K562 (cell line): ENCODE measurements around the gene DNAH1. TPM values are rescaled to one million over a fixed set of nuclear protein-coding genes. Genes with fewer than 3 reads are reported as not detected.

Experiments used
- ATAC-seq: fragments of 200-7000 bp; cut with Tn5 transposase; 3 replicates; pipeline ENCODE4 v1.9.1; 2020; ENCODE audit warnings: moderate library complexity
- BruUV-seq: library from RNA; stranded (reverse); fragments of 400-500 nt; replicated peaks from 2 replicates; lab custom pipeline; 2021; lab: Mats Ljungman, UMichigan
- CTCF ChIA-PET: fragments of 300-600 bp; formaldehyde crosslinking; extraction: SDS; loops from one replicate; lab custom pipeline; 2021; ENCODE audit warnings: low intra/inter-chr PET ratio; lab: Yijun Ruan, JAX
- POLR2A ChIA-PET: fragments of 300-600, 350-650 bp; sonication (Branson Sonifier 250); formaldehyde crosslinking; extraction: SDS; loops from one replicate; lab custom pipeline; 2021; ENCODE audit warnings: antibody characterized with exemption, inconsistent platforms; lab: Yijun Ruan, JAX
- DNase-seq, 4 experiments: peaks; one replicate each; pipeline versions ENCODE4 v3.0.0 to v3.0.0-alpha.2; 2011 to 2018; ENCODE audit warnings: low spot score in 3 of 4, mixed read lengths in 3 of 4; ENCODE audit errors: extremely low read depth in 1 of 4
- FAIRE-seq: peaks from 2 replicates; lab custom pipeline; 2011; peaks lifted over from hg19 to GRCh38; lab: Jason Lieb, UNC
- H2AFZ ChIP-seq: 2 replicates; pipeline ENCODE4 v1.6.0; 2011; ENCODE audit warnings: low read depth, low read length, control low read depth, inconsistent platforms
- H3K27ac ChIP-seq: fragments of 200-600 bp; 3 replicates; pipeline ENCODE4 v1.8.0; 2011; ENCODE audit warnings: low read depth, mild to moderate bottlenecking, control low read depth, inconsistent platforms, low read length, moderate library complexity, mixed read lengths; ENCODE audit errors: extremely low read depth
- H3K27me3 ChIP-seq, 2 experiments: fragments of 300-600 bp in 1 of 2; 2 replicates in 1 of 2; 3 replicates in 1 of 2; pipeline versions ENCODE4 v1.6.0 to v1.8.0; 2011; ENCODE audit warnings: inconsistent platforms in 2 of 2, low read length in 2 of 2, mild to moderate bottlenecking in 1 of 2, mixed read lengths in 1 of 2, moderate library complexity in 1 of 2; ENCODE audit not compliant: control insufficient read depth in 2 of 2, insufficient read depth in 2 of 2
- H3K36me3 ChIP-seq: fragments of 300-600 bp; 3 replicates; pipeline ENCODE4 v1.8.0; 2011; ENCODE audit warnings: mild to moderate bottlenecking, low read length, inconsistent platforms; ENCODE audit not compliant: control insufficient read depth, insufficient read depth
- H3K4me1 ChIP-seq, 2 experiments: fragments of 200-600 bp in 1 of 2; replicated peaks in 1 of 2; 2 replicates in 1 of 2; 3 replicates in 1 of 2; pipeline versions ENCODE4 v1.5.1 to v1.8.0; 2011; ENCODE audit warnings: inconsistent platforms in 2 of 2, low read length in 2 of 2, mild to moderate bottlenecking in 1 of 2, mixed read lengths in 1 of 2, moderate library complexity in 1 of 2; ENCODE audit not compliant: control insufficient read depth in 2 of 2, insufficient read depth in 2 of 2
- H3K4me2 ChIP-seq: 2 replicates; pipeline ENCODE4 v1.6.1; 2011; ENCODE audit warnings: low read length, control low read depth, inconsistent platforms, mixed read lengths; ENCODE audit not compliant: insufficient read depth
- H3K4me3 ChIP-seq: fragments of 200-600 bp; sonication (generic), shearing (Covaris generic); 2 replicates; pipeline ENCODE4 v1.5.1; 2016; ENCODE audit warnings: control low read depth, inconsistent platforms
- H3K79me2 ChIP-seq: fragments of 200-600 bp; 3 replicates; pipeline ENCODE4 v1.8.0; 2011; ENCODE audit warnings: low read length, inconsistent platforms; ENCODE audit not compliant: control insufficient read depth, insufficient read depth
- H3K9ac ChIP-seq, 2 experiments: 2 replicates each; pipeline versions ENCODE4 v1.6.0 to v1.6.1; 2011; ENCODE audit warnings: low read depth in 2 of 2, low read length in 2 of 2, control low read depth in 1 of 2, inconsistent platforms in 1 of 2, mild to moderate bottlenecking in 1 of 2, mixed read lengths in 1 of 2; ENCODE audit not compliant: insufficient read depth in 1 of 2
- H3K9me1 ChIP-seq: one replicate; pipeline ENCODE4 v1.6.0; 2011; ENCODE audit warnings: inconsistent platforms, mild to moderate bottlenecking, low read length, moderate library complexity; ENCODE audit not compliant: control insufficient read depth, insufficient read depth
- H3K9me3 ChIP-seq: replicated peaks from 2 replicates; pipeline ENCODE4 v1.5.1; 2011; ENCODE audit warnings: low read depth, low read length, inconsistent platforms; ENCODE audit not compliant: control insufficient read depth, insufficient read depth
- H4K20me1 ChIP-seq: replicated peaks from 2 replicates; pipeline ENCODE4 v1.6.1; 2011; ENCODE audit warnings: low read length, inconsistent platforms, mixed read lengths; ENCODE audit not compliant: control insufficient read depth, insufficient read depth
- CBFA2T3 ChIP-seq: fragments of 450-650 bp; IDR thresholded peaks from 2 replicates; pipeline ENCODE4 v1.6.1; 2017
- CCNT2 ChIP-seq: IDR thresholded peaks from 2 replicates; pipeline ENCODE4 v1.6.1; 2011; ENCODE audit warnings: borderline replicate concordance, low read depth, mild to moderate bottlenecking, moderate library complexity, mixed read lengths, low read length; ENCODE audit not compliant: insufficient read length; ENCODE audit errors: extremely low read depth
- CGGBP1 ChIP-seq: fragments of 250-450 bp; sonication (Bioruptor Pico); IDR thresholded peaks from 2 replicates; pipeline ENCODE4 v1.9.0; 2021; ENCODE audit warnings: mild to moderate bottlenecking
- KDM2B ChIP-seq: fragments of 250-450 bp; sonication (Bioruptor Pico); IDR thresholded peaks from 2 replicates; pipeline ENCODE4 v1.8.0; 2021; ENCODE audit warnings: mild to moderate bottlenecking, moderate library complexity
- LARP7 ChIP-seq: fragments of 450-650 bp; IDR thresholded peaks from 2 replicates; pipeline ENCODE4 v1.6.1; 2016
- MLX ChIP-seq, 2 experiments: fragments of 450-650 bp in 1 of 2; sonication (generic) in 1 of 2; formaldehyde crosslinking; conservative IDR thresholded peaks; 2 replicates each; pipeline versions ENCODE4 v1.4.0 to v1.8.1; 2020 to 2022; ENCODE audit warnings: mild to moderate bottlenecking in 1 of 2, missing genetic modification reagents in 1 of 2
- NCOA1 ChIP-seq: fragments of 450-650 bp; IDR thresholded peaks from 2 replicates; pipeline ENCODE4 v1.6.1; 2016; ENCODE audit warnings: low read depth
- PATZ1 ChIP-seq: fragments of 250-450 bp; sonication (Bioruptor Pico); IDR thresholded peaks from 2 replicates; pipeline ENCODE4 v1.5.0; 2020; ENCODE audit warnings: mild to moderate bottlenecking, borderline replicate concordance
- PCBP1 ChIP-seq: fragments of 200-400 bp; formaldehyde crosslinking; IDR thresholded peaks from 2 replicates; pipeline ENCODE4 v1.6.1; 2018; ENCODE audit warnings: mild to moderate bottlenecking, low read depth, low read length; ENCODE audit not compliant: poor library complexity, severe bottlenecking
- PTBP1 ChIP-seq: fragments of 200-400 bp; formaldehyde crosslinking; IDR thresholded peaks from 2 replicates; pipeline ENCODE4 v1.6.1; 2017; ENCODE audit warnings: low read depth, low read length
- SMC3 ChIP-seq: conservative IDR thresholded peaks from 2 replicates; pipeline ENCODE4 v1.6.1; 2011; ENCODE audit warnings: low read depth, low read length, improper control_type of control experiment; ENCODE audit not compliant: insufficient read depth
- TFAP4 ChIP-seq: sonication (generic); formaldehyde crosslinking; IDR thresholded peaks from 2 replicates; pipeline ENCODE4 v1.8.0; 2022; ENCODE audit warnings: missing genetic modification reagents, mild to moderate bottlenecking, moderate library complexity, borderline replicate concordance
- ZNF263 ChIP-seq: sonication (generic); formaldehyde crosslinking; IDR thresholded peaks from 2 replicates; pipeline ENCODE4 v1.8.0; 2022; ENCODE audit warnings: mild to moderate bottlenecking, missing genetic modification reagents, borderline replicate concordance
- ZNF76 ChIP-seq: fragments of 250-450 bp; sonication (Bioruptor Pico); IDR thresholded peaks from 2 replicates; pipeline ENCODE4 v1.4.0; 2020; ENCODE audit warnings: mild to moderate bottlenecking, moderate library complexity, borderline replicate concordance
- whole genome bisulfite sequencing: fragments of 100-300 bp; shearing (Covaris generic); methylation state at CpG from one replicate; pipeline ENCODE4 v1.1.6; 2016; ENCODE audit warnings: low coverage, mixed read lengths; ENCODE audit not compliant: insufficient coverage; ENCODE audit errors: missing lambda C conversion rate; 5-methylcytosine and 5-hydroxymethylcytosine counted together
- in situ Hi-C: fragments of 300-500 bp; cut with MboI; formaldehyde crosslinking; loops from 4 replicates; pipeline ENCODE4 v1.15.0; 2018; ENCODE audit warnings: inconsistent platforms, mixed read lengths
- intact Hi-C: fragments of 100-400 bp; cut with micrococcal nuclease; formaldehyde crosslinking; loops from 2 replicates; pipeline ENCODE4 v1.14.2; 2022
- polyA plus RNA-seq, 8 experiments: library from polyadenylated mRNA; depleted of rRNA in 4 of 8; stranded (reverse) in 5 of 8; unstranded in 3 of 8; fragments of >200 nt; fragmentation: Nextera tagmentation in 2 of 8; fragmentation: Illumina TruSeq in 1 of 8; extraction: Ambion mirVana in 2 of 8; extraction: Trizol in 1 of 8; gene quantifications; 2 replicates each; pipeline versions ENCODE4 v1.2.1 to v1.2.3, GENCODE V29; 2011 to 2014; ENCODE audit warnings: inconsistent platforms in 1 of 8, missing spikeins in 1 of 8
- total RNA-seq, 7 experiments: library from RNA; depleted of rRNA in 6 of 7; stranded (reverse); fragments of >200 nt in 6 of 7; fragmentation: Illumina TruSeq in 2 of 7; extraction: Trizol in 2 of 7; gene quantifications; 2 replicates each; pipeline versions ENCODE4 v1.2.1 to v1.2.3, GENCODE V29; 2011 to 2021; ENCODE audit warnings: low replicate concordance in 1 of 7

The DNAH1 gene
- total and polyA plus RNA-seq, 9 of the 15 experiments (the other 6 are each of a cell fraction or from before 2014, with no cell fraction given) = 0.04 to 0.84 (median 0.50) TPM

- TF ChIP-seq PATZ1 (CRISPR knock-in tag) = no peak
- TF ChIP-seq CGGBP1 (CRISPR knock-in tag) = no peak
These were observed 117.3 kb downstream of the DNAH1 start (continued) for GRCh38 chr3:52433328-52433995.

DNA sequence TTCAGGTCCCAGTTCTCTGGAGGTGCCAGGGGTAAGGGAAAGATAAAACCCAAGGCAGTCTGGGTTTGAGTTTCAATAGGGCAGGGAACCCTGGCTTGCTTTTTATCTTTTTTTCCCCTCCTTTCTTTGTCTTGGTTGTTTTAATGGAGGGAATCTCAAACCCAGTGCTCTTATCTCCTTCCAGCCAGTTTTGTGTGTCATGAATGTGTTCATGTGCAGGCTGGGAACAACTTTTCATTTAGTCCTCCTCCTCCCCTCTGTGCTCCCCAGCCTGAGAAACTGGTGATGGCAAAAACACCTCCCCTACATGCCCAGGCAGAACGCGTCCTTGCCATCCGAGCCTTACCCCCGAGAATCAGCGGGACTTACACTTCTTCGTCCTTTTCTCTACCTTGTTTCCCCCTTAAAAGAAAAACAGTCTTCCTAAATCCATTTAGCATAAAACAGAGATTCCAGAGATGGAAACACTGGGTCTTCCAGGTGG, 117.9 kb downstream of the DNAH1 start:
- H3K4me2 ChIP-seq = 0 out of 2 replicates have a peak overlapping the region, but pooled peaks have one; percentile 17
- no peak overlapping the region for H2AFZ ChIP-seq
- peaks cover 0 to 17% of the 10 kb centered on the region in 2 experiments; a peak in 4 of 5 replicates for H3K4me1 ChIP-seq
- peak overlapping the region in 1 of 2 experiments; percentile 52; a peak in 1 of 4 replicates for H3K9ac ChIP-seq
- DNase-seq = peak in 1 of 4 experiments; percentile 23
- BruUV-seq = no TSS peak
- no peak overlapping the region for H3K27ac ChIP-seq
- ATAC-seq = no peak; the same call in 2 of the 3 replicates
- ChIA-PET POLR2A (interaction anchor here (0.6 kb wide), 1 partner anchor 23 kb away, joined by 3 read pairs; no protein-coding TSS in a partner anchor), CTCF (no interaction called here)
- no peaks in the 10 kb centered on the region for H3K9me1 ChIP-seq
- H3K9me3 ChIP-seq = no peaks in the 10 kb centered on the region
- intact Hi-C loops (no loop called here), in situ Hi-C loops (no loop called here)
- FAIRE-seq = no peak
- H4K20me1 ChIP-seq = no peaks in the 10 kb centered on the region; the same call in 1 of the 2 replicates
- no peak for TF ChIP-seq PCBP1
- TF ChIP-seq NCOA1 = no peak
- TF ChIP-seq CCNT2 = no peak
- TF ChIP-seq KDM2B = no peak
- no peak for TF ChIP-seq ZNF76 (CRISPR knock-in tag)
- TF ChIP-seq TFAP4 = 0 out of 2 replicates have a peak, but pooled peaks have one; percentile 20
- TF ChIP-seq ZNF263 = peak; percentile 91
- no peak for TF ChIP-seq MLX (CRISPR knock-in tag; conservative IDR thresholded peaks at IDR 0.05)
- no peak for TF ChIP-seq PTBP1
- TF ChIP-seq LARP7 = no peak
- peak; percentile 34; the same call in 1 of the 2 replicates for TF ChIP-seq CBFA2T3
- TF ChIP-seq SMC3 = no peak
- no peaks in the 10 kb centered on the region; a peak in 1 of 5 replicates for H3K27me3 ChIP-seq
- H3K36me3 ChIP-seq = no peaks in the 10 kb centered on the region
- WGBS = 6% methylated on average over 6 of the region's 6 CpGs
- H3K4me3 ChIP-seq = no peak overlapping the region
- no peaks in the 10 kb centered on the region for H3K79me2 ChIP-seq
